HCT116 (cell line): Measurements from ENCODE around the gene RACGAP1. TPM values are rescaled to one million over a fixed set of nuclear protein-coding genes. Genes with fewer than 3 reads are reported as not detected.

Experiments used
- ATAC-seq: fragments of 200-7000 bp; cut with Tn5 transposase; 2 replicates; pipeline ENCODE4 v1.9.1; 2020; ENCODE audit warnings: mild to moderate bottlenecking, moderate library complexity
- BruUV-seq: library from RNA; stranded (reverse); fragments of 400-500 nt; replicated peaks from 2 replicates; lab custom pipeline; 2021; lab: Mats Ljungman, UMichigan
- CTCF ChIA-PET: fragments of 300-600 bp; sonication (Branson Sonifier 250); formaldehyde crosslinking; loops from one replicate; lab custom pipeline; 2021; ENCODE audit warnings: antibody characterized with exemption; lab: Charles Lee
- POLR2A ChIA-PET: fragments of 300-600, 350-600 bp; sonication (Branson Sonifier 250); formaldehyde crosslinking; loops from one replicate; lab custom pipeline; 2021; ENCODE audit warnings: antibody characterized with exemption; lab: Charles Lee
- RAD21 ChIA-PET, 2 experiments: fragments of 300-600 bp; sonication (Branson Sonifier 250); formaldehyde crosslinking; loops; one replicate each; lab custom pipeline; 2023; ENCODE audit warnings: low total read pairs in 2 of 2; ENCODE audit not compliant: uncharacterized antibody in 2 of 2, unreplicated experiment in 2 of 2, low non-redundant PET in 1 of 2; lab: Charles Lee
- DNase-seq: peaks from one replicate; pipeline ENCODE4 v3.0.0-alpha.2; 2010; ENCODE audit warnings: low read depth, low spot score
- H2AFZ ChIP-seq: fragments of 200-600 bp; shearing (Covaris generic), sonication (generic); 2 replicates; pipeline ENCODE4 v1.6.1; 2017; ENCODE audit warnings: low read depth, mixed run types, mixed read lengths, antibody characterized with exemption, low read length; ENCODE audit not compliant: poor library complexity, severe bottlenecking
- H3K27ac ChIP-seq: 2 replicates; pipeline ENCODE4 v1.5.1; 2012; ENCODE audit warnings: low read depth, low read length
- H3K27me3 ChIP-seq: fragments of 200-600 bp; sonication (generic); 2 replicates; pipeline ENCODE4 v1.6.1; 2016; ENCODE audit warnings: mixed run types, low read length, mixed read lengths; ENCODE audit not compliant: insufficient read depth
- H3K36me3 ChIP-seq, 2 experiments: fragments of 200-500 bp in 1 of 2; fragments of 200-600 bp in 1 of 2; sonication (Bioruptor generic) in 1 of 2; sonication (generic) in 1 of 2; 2 replicates each; pipeline versions ENCODE4 v1.5.1 to v1.6.1; 2014 to 2016; ENCODE audit warnings: low read length in 2 of 2, inconsistent platforms in 1 of 2, mixed read lengths in 1 of 2, mixed run types in 1 of 2; ENCODE audit not compliant: insufficient read depth in 2 of 2, control insufficient read depth in 1 of 2
- H3K4me1 ChIP-seq, 2 experiments: fragments of 200-600 bp in 1 of 2; sonication (generic) in 1 of 2; 2 replicates each; pipeline versions ENCODE4 v1.5.1 to v1.6.1; 2012 to 2017; ENCODE audit warnings: low read length in 2 of 2, inconsistent platforms in 1 of 2, mild to moderate bottlenecking in 1 of 2, mixed read lengths in 1 of 2, mixed run types in 1 of 2, moderate library complexity in 1 of 2; ENCODE audit not compliant: insufficient read depth in 2 of 2, control insufficient read depth in 1 of 2
- H3K4me2 ChIP-seq: fragments of 200-600 bp; sonication (generic); 2 replicates; pipeline ENCODE4 v1.6.1; 2017; ENCODE audit warnings: mixed run types, low read length, mixed read lengths
- H3K4me3 ChIP-seq, 2 experiments: fragments of 200-600 bp in 1 of 2; sonication (generic) in 1 of 2; replicated peaks in 1 of 2; 2 replicates each; pipeline ENCODE4 v1.5.1; 2011 to 2016; ENCODE audit warnings: low read length in 2 of 2, control low read depth in 1 of 2, low read depth in 1 of 2, mild to moderate bottlenecking in 1 of 2, mixed read lengths in 1 of 2, mixed run types in 1 of 2
- H3K79me2 ChIP-seq: fragments of 200-600 bp; sonication (generic); 2 replicates; pipeline ENCODE4 v1.6.1; 2017; ENCODE audit warnings: mild to moderate bottlenecking, mixed run types, low read length, moderate library complexity, mixed read lengths; ENCODE audit not compliant: insufficient read depth
- H3K9ac ChIP-seq: fragments of 200-600 bp; sonication (generic); 2 replicates; pipeline ENCODE4 v1.6.1; 2016; ENCODE audit warnings: low read length, mixed read lengths
- H3K9me2 ChIP-seq: fragments of 200-600 bp; sonication (generic), shearing (Covaris generic); 2 replicates; pipeline ENCODE4 v1.6.1; 2017; ENCODE audit warnings: mixed run types, mild to moderate bottlenecking, moderate library complexity; ENCODE audit not compliant: insufficient read depth
- H3K9me3 ChIP-seq, 2 experiments: fragments of 200-500 bp in 1 of 2; fragments of 200-600 bp in 1 of 2; sonication (Bioruptor generic) in 1 of 2; sonication (generic) in 1 of 2; 2 replicates each; pipeline ENCODE4 v1.6.1; 2014 to 2017; ENCODE audit warnings: low read length in 2 of 2, mixed read lengths in 2 of 2, inconsistent platforms in 1 of 2, low read depth in 1 of 2, mild to moderate bottlenecking in 1 of 2, mixed run types in 1 of 2, moderate library complexity in 1 of 2; ENCODE audit not compliant: control insufficient read depth in 1 of 2, insufficient read depth in 1 of 2
- H4K20me1 ChIP-seq: fragments of 200-600 bp; sonication (generic), shearing (Covaris generic); 2 replicates; pipeline ENCODE4 v1.6.1; 2017; ENCODE audit warnings: mixed run types, mild to moderate bottlenecking, moderate library complexity; ENCODE audit not compliant: insufficient read depth
- EGR1 ChIP-seq: IDR thresholded peaks from 2 replicates; pipeline ENCODE4 v1.6.1; 2012; ENCODE audit warnings: low read depth
- ELF1 ChIP-seq: IDR thresholded peaks from 2 replicates; pipeline ENCODE4 v1.6.1; 2012; ENCODE audit warnings: low read depth, borderline replicate concordance
- EZH2 ChIP-seq: fragments of 200-600 bp; sonication (generic); IDR thresholded peaks from 2 replicates; pipeline ENCODE4 v1.6.1; 2017; ENCODE audit warnings: antibody characterized with exemption, mixed run types
- EZH2phosphoT487 ChIP-seq: fragments of 200-600 bp; IDR thresholded peaks from 2 replicates; pipeline ENCODE4 v1.6.1; 2018; ENCODE audit warnings: antibody characterized with exemption, borderline replicate concordance
- FOSL1 ChIP-seq: IDR thresholded peaks from 2 replicates; pipeline ENCODE4 v1.6.1; 2012; ENCODE audit warnings: low read depth
- POLR2A ChIP-seq: IDR thresholded peaks from 2 replicates; pipeline ENCODE4 v1.7.0; 2011; ENCODE audit warnings: borderline replicate concordance; ENCODE audit not compliant: insufficient read depth, insufficient read length; ENCODE audit errors: extremely low read depth
- POLR2AphosphoS5 ChIP-seq: IDR thresholded peaks from 2 replicates; pipeline ENCODE4 v1.6.1; 2011; ENCODE audit warnings: mild to moderate bottlenecking, low read depth, low read length, moderate library complexity
- RAD21 ChIP-seq: IDR thresholded peaks from 2 replicates; pipeline ENCODE4 v1.6.1; 2012; ENCODE audit warnings: low read depth, mild to moderate bottlenecking
- SIN3A ChIP-seq: IDR thresholded peaks from 2 replicates; pipeline ENCODE4 v1.6.1; 2012; ENCODE audit warnings: low read depth
- SP1 ChIP-seq: IDR thresholded peaks from 2 replicates; pipeline ENCODE4 v1.6.1; 2012; ENCODE audit warnings: low read depth
- SRF ChIP-seq: IDR thresholded peaks from 2 replicates; pipeline ENCODE4 v1.6.1; 2012; ENCODE audit warnings: low read depth
- TCF7L2 ChIP-seq: IDR thresholded peaks from 2 replicates; pipeline ENCODE4 v1.7.0; 2011; ENCODE audit warnings: borderline replicate concordance, inconsistent platforms; ENCODE audit not compliant: insufficient read depth, insufficient read length; ENCODE audit errors: extremely low read depth
- YY1 ChIP-seq: IDR thresholded peaks from 2 replicates; pipeline ENCODE4 v1.6.1; 2011; ENCODE audit warnings: low read length, low read depth, moderate library complexity, mild to moderate bottlenecking; ENCODE audit not compliant: insufficient replicate concordance; ENCODE audit errors: extremely low read depth
- ZNF274 ChIP-seq: fragments of 200-500 bp; sonication (Bioruptor generic); IDR thresholded peaks from 2 replicates; pipeline ENCODE4 v1.6.1; 2014; ENCODE audit warnings: mild to moderate bottlenecking, low read depth, low read length, inconsistent platforms
- intact Hi-C: fragments of 100-400 bp; cut with micrococcal nuclease; formaldehyde crosslinking; loops from 2 replicates; pipeline ENCODE4 v1.10.0; 2022
- total RNA-seq: library from RNA; stranded (reverse); gene quantifications from one replicate; pipeline ENCODE4 v1.2.1, GENCODE V29; 2021; ENCODE audit not compliant: unreplicated experiment
- TF ChIP-seq, protein P1 (sequence below): IDR thresholded peaks from 2 replicates; pipeline ENCODE4 v1.6.1; 2012
- TF ChIP-seq, protein P2 (sequence below), 3 experiments: fragments of 200-600 bp in 1 of 3; sonication (generic) in 1 of 3; IDR thresholded peaks in 2 of 3; conservative IDR thresholded peaks in 1 of 3; 2 replicates each; pipeline ENCODE4 v1.5.1; 2012 to 2017; ENCODE audit warnings: low read depth in 2 of 3, low read length in 2 of 3, antibody characterized with exemption in 1 of 3, borderline replicate concordance in 1 of 3, control low read depth in 1 of 3, mild to moderate bottlenecking in 1 of 3, mixed read lengths in 1 of 3, mixed run types in 1 of 3, moderate library complexity in 1 of 3; ENCODE audit not compliant: insufficient read depth in 1 of 3
- TF ChIP-seq, protein P3 (sequence below): IDR thresholded peaks from 2 replicates; pipeline ENCODE4 v1.6.1; 2011; ENCODE audit warnings: mild to moderate bottlenecking, low read length, moderate library complexity; ENCODE audit not compliant: insufficient replicate concordance; ENCODE audit errors: extremely low read depth
- TF ChIP-seq, protein P4 (sequence below): IDR thresholded peaks from 2 replicates; pipeline ENCODE4 v1.6.1; 2012; ENCODE audit warnings: low read depth

RACGAP1 gene
- total RNA-seq, 1 experiment from 2014 or later, result 147 TPM

DNA sequence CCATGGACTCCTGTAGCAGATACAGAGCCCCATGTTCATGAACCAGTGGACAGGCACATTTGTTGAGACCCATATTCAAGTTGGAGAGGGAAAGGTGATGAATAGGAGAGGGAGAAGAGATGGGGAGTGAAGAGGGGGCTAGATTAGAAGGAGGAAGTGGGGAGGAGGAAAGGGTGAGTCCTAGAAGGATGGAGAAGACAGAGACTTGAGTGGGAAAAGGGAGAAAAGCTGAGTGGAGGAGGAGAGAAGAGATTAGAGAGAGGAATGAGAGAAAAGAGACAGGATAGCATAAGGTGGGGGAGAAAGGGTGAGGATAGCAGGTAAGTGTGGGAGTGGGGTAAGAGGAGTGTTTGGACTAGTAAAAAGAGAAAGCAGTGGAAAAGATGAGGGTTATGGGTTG is 27.2 kb upstream of the RACGAP1 start:
- ChIA-PET RAD21 (no interaction called here), CTCF (interaction anchor here (1.2 kb wide), 1 partner anchor 85 kb away, joined by 3 read pairs; no protein-coding TSS in a partner anchor), POLR2A (no interaction called here)
- H2AFZ ChIP-seq, result no peak overlapping the region
- no peaks in the 10 kb centered on the region for H3K36me3 ChIP-seq
- no peak for TF ChIP-seq TCF7L2
- TF ChIP-seq, protein P1, sequence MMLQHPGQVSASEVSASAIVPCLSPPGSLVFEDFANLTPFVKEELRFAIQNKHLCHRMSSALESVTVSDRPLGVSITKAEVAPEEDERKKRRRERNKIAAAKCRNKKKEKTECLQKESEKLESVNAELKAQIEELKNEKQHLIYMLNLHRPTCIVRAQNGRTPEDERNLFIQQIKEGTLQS, result no peak
- TF ChIP-seq, protein P2, sequence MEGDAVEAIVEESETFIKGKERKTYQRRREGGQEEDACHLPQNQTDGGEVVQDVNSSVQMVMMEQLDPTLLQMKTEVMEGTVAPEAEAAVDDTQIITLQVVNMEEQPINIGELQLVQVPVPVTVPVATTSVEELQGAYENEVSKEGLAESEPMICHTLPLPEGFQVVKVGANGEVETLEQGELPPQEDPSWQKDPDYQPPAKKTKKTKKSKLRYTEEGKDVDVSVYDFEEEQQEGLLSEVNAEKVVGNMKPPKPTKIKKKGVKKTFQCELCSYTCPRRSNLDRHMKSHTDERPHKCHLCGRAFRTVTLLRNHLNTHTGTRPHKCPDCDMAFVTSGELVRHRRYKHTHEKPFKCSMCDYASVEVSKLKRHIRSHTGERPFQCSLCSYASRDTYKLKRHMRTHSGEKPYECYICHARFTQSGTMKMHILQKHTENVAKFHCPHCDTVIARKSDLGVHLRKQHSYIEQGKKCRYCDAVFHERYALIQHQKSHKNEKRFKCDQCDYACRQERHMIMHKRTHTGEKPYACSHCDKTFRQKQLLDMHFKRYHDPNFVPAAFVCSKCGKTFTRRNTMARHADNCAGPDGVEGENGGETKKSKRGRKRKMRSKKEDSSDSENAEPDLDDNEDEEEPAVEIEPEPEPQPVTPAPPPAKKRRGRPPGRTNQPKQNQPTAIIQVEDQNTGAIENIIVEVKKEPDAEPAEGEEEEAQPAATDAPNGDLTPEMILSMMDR (IDR thresholded peaks at IDR 0.05 in 2 of 3, conservative IDR thresholded peaks at IDR 0.05 in 1 of 3; ENCODE audit: borderline replicate concordance in 1 of 3, insufficient read depth in 1 of 3, low read depth in 2 of 3, low read length in 2 of 3), result no peak
- TF ChIP-seq SRF, result no peak
- TF ChIP-seq FOSL1, result no peak
- TF ChIP-seq, protein P3, sequence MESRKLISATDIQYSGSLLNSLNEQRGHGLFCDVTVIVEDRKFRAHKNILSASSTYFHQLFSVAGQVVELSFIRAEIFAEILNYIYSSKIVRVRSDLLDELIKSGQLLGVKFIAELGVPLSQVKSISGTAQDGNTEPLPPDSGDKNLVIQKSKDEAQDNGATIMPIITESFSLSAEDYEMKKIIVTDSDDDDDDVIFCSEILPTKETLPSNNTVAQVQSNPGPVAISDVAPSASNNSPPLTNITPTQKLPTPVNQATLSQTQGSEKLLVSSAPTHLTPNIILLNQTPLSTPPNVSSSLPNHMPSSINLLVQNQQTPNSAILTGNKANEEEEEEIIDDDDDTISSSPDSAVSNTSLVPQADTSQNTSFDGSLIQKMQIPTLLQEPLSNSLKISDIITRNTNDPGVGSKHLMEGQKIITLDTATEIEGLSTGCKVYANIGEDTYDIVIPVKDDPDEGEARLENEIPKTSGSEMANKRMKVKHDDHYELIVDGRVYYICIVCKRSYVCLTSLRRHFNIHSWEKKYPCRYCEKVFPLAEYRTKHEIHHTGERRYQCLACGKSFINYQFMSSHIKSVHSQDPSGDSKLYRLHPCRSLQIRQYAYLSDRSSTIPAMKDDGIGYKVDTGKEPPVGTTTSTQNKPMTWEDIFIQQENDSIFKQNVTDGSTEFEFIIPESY, result no peak
- TF ChIP-seq EGR1, result no peak
- TF ChIP-seq SIN3A, result no peak
- no peak for TF ChIP-seq RAD21
- TF ChIP-seq ZNF274, result no peak
- no peak for TF ChIP-seq POLR2AphosphoS5
- no peak for TF ChIP-seq ELF1
- no peak for TF ChIP-seq EZH2phosphoT487
- TF ChIP-seq SP1, result no peak
- no peak for TF ChIP-seq YY1
- no peak for TF ChIP-seq POLR2A
- TF ChIP-seq, protein P4, sequence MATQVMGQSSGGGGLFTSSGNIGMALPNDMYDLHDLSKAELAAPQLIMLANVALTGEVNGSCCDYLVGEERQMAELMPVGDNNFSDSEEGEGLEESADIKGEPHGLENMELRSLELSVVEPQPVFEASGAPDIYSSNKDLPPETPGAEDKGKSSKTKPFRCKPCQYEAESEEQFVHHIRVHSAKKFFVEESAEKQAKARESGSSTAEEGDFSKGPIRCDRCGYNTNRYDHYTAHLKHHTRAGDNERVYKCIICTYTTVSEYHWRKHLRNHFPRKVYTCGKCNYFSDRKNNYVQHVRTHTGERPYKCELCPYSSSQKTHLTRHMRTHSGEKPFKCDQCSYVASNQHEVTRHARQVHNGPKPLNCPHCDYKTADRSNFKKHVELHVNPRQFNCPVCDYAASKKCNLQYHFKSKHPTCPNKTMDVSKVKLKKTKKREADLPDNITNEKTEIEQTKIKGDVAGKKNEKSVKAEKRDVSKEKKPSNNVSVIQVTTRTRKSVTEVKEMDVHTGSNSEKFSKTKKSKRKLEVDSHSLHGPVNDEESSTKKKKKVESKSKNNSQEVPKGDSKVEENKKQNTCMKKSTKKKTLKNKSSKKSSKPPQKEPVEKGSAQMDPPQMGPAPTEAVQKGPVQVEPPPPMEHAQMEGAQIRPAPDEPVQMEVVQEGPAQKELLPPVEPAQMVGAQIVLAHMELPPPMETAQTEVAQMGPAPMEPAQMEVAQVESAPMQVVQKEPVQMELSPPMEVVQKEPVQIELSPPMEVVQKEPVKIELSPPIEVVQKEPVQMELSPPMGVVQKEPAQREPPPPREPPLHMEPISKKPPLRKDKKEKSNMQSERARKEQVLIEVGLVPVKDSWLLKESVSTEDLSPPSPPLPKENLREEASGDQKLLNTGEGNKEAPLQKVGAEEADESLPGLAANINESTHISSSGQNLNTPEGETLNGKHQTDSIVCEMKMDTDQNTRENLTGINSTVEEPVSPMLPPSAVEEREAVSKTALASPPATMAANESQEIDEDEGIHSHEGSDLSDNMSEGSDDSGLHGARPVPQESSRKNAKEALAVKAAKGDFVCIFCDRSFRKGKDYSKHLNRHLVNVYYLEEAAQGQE, result no peak
- no peak for TF ChIP-seq EZH2
- intact Hi-C loops, result no loop called here
- no peak for ATAC-seq
- no peak overlapping the region for H3K4me3 ChIP-seq
- H3K4me1 ChIP-seq, result peaks cover 15 to 19% of the 10 kb centered on the region in 2 experiments; a peak in 3 of 4 replicates
- H4K20me1 ChIP-seq, result no peaks in the 10 kb centered on the region
- DNase-seq, result no peak
- H3K79me2 ChIP-seq, result no peaks in the 10 kb centered on the region
- H3K9me3 ChIP-seq, result no peaks in the 10 kb centered on the region
- no peak overlapping the region for H3K4me2 ChIP-seq
- H3K9me2 ChIP-seq, result no peaks in the 10 kb centered on the region
- no peak overlapping the region for H3K9ac ChIP-seq
- BruUV-seq, result no TSS peak
- H3K27me3 ChIP-seq, result no peaks in the 10 kb centered on the region; the same call in 1 of the 2 replicates
- H3K27ac ChIP-seq, result no peak overlapping the region
